Suprapubic skin (tissue), 4 donors: ENCODE measurements around the gene PDE4D. TPM values are rescaled to one million over a fixed set of nuclear protein-coding genes. Genes with fewer than 3 reads are reported as not detected.

Experiments
- DNase-seq, 2 donors: peaks; one replicate each; pipeline ENCODE4 v3.0.0-alpha.2; 2019; ENCODE audit warnings: low spot score in 2 of 2
- H3K27ac ChIP-seq: fragments of 200-600 bp; sonication (generic); one replicate; pipeline ENCODE4 v1.5.1; 2019
- H3K27me3 ChIP-seq: fragments of 200-600 bp; sonication (generic); one replicate; pipeline ENCODE4 v1.5.1; 2019
- H3K36me3 ChIP-seq: fragments of 200-600 bp; sonication (generic); one replicate; pipeline ENCODE4 v1.5.1; 2019
- H3K4me1 ChIP-seq: fragments of 200-600 bp; sonication (generic); one replicate; pipeline ENCODE4 v1.5.1; 2019
- H3K4me3 ChIP-seq: fragments of 200-600 bp; sonication (generic); one replicate; pipeline ENCODE4 v1.5.1; 2019; ENCODE audit warnings: mild to moderate bottlenecking
- H3K9me3 ChIP-seq: fragments of 200-600 bp; sonication (generic); one replicate; pipeline ENCODE4 v1.5.1; 2019
- CTCF ChIP-seq, 2 donors: fragments of 200-600 bp in 1 of 2; fragments of 450-650 bp in 1 of 2; sonication (generic) in 1 of 2; IDR thresholded peaks; one replicate each; pipeline ENCODE4 v1.5.1; 2016 to 2019; ENCODE audit warnings: antibody characterized with exemption in 2 of 2, mild to moderate bottlenecking in 1 of 2, moderate library complexity in 1 of 2
- EP300 ChIP-seq: sonication (generic); formaldehyde crosslinking; IDR thresholded peaks from one replicate; pipeline ENCODE4 v1.6.1; 2017; ENCODE audit warnings: antibody characterized with exemption
- POLR2A ChIP-seq, 2 donors: fragments of 450-650 bp; IDR thresholded peaks; one replicate each; pipeline ENCODE4 v1.6.1; 2017; ENCODE audit warnings: antibody characterized with exemption in 2 of 2, mild to moderate bottlenecking in 2 of 2, moderate library complexity in 2 of 2
- POLR2AphosphoS5 ChIP-seq, 3 donors: sonication (generic); formaldehyde crosslinking; IDR thresholded peaks; one replicate each; pipeline ENCODE4 v1.6.1; 2017; ENCODE audit warnings: antibody characterized with exemption in 3 of 3
- WGBS: methylation state at CpG from one replicate; pipeline ENCODE4 v1.1.5; 2018; 5-methylcytosine and 5-hydroxymethylcytosine counted together
- total RNA-seq, 4 donors: library from RNA; depleted of rRNA; stranded (reverse); fragments of >200 nt; gene quantifications; one replicate each; pipeline ENCODE4 v1.1.0, GENCODE V29; 2016

Gene PDE4D
- total RNA-seq, 4 donors from 2014 or later: 26.8 to 57.2 (median 29.9) TPM

GRCh38 chr5:59835800-59836199 lies 57.7 kb downstream of the PDE4D start:
- Histone ChIP-seq H3K9me3 (no peaks in the 10 kb centered on the region), H3K4me1 (no peaks in the 10 kb centered on the region), H3K27ac (no peak overlapping the region), H3K36me3 (no peaks in the 10 kb centered on the region), H3K27me3 (peaks cover 8% of the 10 kb centered on the region), H3K4me3 (no peak overlapping the region)
- 81% methylated on average over 3 of the region's 3 CpGs for WGBS
- no peak for DNase-seq
- no peak for TF ChIP-seq CTCF (IDR thresholded peaks at IDR 0.05)
- no peak for TF ChIP-seq EP300
- TF ChIP-seq POLR2A (IDR thresholded peaks at IDR 0.05): no peak
- no peak for TF ChIP-seq POLR2AphosphoS5 (IDR thresholded peaks at IDR 0.05)

GRCh38 chr5:59833448-59833847 lies 60.1 kb downstream of the PDE4D start:
- no peak for DNase-seq
- Histone ChIP-seq H3K4me1 (no peaks in the 10 kb centered on the region), H3K27me3 (peaks cover 8% of the 10 kb centered on the region), H3K9me3 (no peaks in the 10 kb centered on the region), H3K27ac (no peak overlapping the region), H3K4me3 (no peak overlapping the region), H3K36me3 (no peaks in the 10 kb centered on the region)
- no peak for TF ChIP-seq EP300
- no peak for TF ChIP-seq POLR2AphosphoS5 (IDR thresholded peaks at IDR 0.05)
- TF ChIP-seq CTCF (IDR thresholded peaks at IDR 0.05): no peak
- TF ChIP-seq POLR2A (IDR thresholded peaks at IDR 0.05): no peak
- WGBS: 39% methylated on average over 4 of the region's 4 CpGs

GRCh38 chr5:59832577-59833301 lies 60.8 kb downstream of the PDE4D start:
- no peak overlapping the region for H3K4me3 ChIP-seq
- TF ChIP-seq EP300 (no peak), POLR2A (IDR thresholded peaks at IDR 0.05) (no peak), POLR2AphosphoS5 (IDR thresholded peaks at IDR 0.05) (no peak), CTCF (IDR thresholded peaks at IDR 0.05) (no peak)
- no peak for DNase-seq
- H3K36me3 ChIP-seq: no peaks in the 10 kb centered on the region
- no peaks in the 10 kb centered on the region for H3K4me1 ChIP-seq
- no peaks in the 10 kb centered on the region for H3K9me3 ChIP-seq
- no peak overlapping the region for H3K27ac ChIP-seq
- peaks cover 8% of the 10 kb centered on the region for H3K27me3 ChIP-seq
- 71% methylated on average over 7 of the region's 7 CpGs for WGBS

- DNase-seq: no peak
- Histone ChIP-seq H3K27me3 (peaks cover 8% of the 10 kb centered on the region), H3K9me3 (no peaks in the 10 kb centered on the region), H3K27ac (no peak overlapping the region), H3K36me3 (no peaks in the 10 kb centered on the region), H3K4me3 (no peak overlapping the region), H3K4me1 (no peaks in the 10 kb centered on the region)
- TF ChIP-seq POLR2AphosphoS5 (IDR thresholded peaks at IDR 0.05): no peak
- no peak for TF ChIP-seq POLR2A (IDR thresholded peaks at IDR 0.05)
- no peak for TF ChIP-seq CTCF (IDR thresholded peaks at IDR 0.05)
- no peak for TF ChIP-seq EP300
- 63% methylated on average over 4 of the region's 4 CpGs for WGBS
Observed at GRCh38 chr5:59831326-59832010, 62.1 kb downstream of the PDE4D start.

- H3K36me3 ChIP-seq: no peaks in the 10 kb centered on the region
- WGBS: 76% methylated on average over 2 of the region's 2 CpGs
- peaks cover 8% of the 10 kb centered on the region for H3K27me3 ChIP-seq
- TF ChIP-seq EP300: no peak
- no peak for TF ChIP-seq CTCF (IDR thresholded peaks at IDR 0.05)
- no peak overlapping the region for H3K27ac ChIP-seq
- no peak for DNase-seq
- H3K9me3 ChIP-seq: no peaks in the 10 kb centered on the region
- H3K4me3 ChIP-seq: no peak overlapping the region
- H3K4me1 ChIP-seq: no peaks in the 10 kb centered on the region
Observed at GRCh38 chr5:59830536-59831200, 62.9 kb downstream of the PDE4D start.
